Activated T-cell treated with anti-CD3 and anti-CD28 coated beads for 48 hours (primary cell): ENCODE measurements around the gene RAB44.
A peak's percentile ranks its signal among the peaks of the same experiment; 100 is the strongest.

Source experiments
- DNase-seq: peaks from one replicate; pipeline ENCODE4 v3.0.0-alpha.2; 2020; ENCODE audit warnings: low read depth

Gene RAB44

DNA sequence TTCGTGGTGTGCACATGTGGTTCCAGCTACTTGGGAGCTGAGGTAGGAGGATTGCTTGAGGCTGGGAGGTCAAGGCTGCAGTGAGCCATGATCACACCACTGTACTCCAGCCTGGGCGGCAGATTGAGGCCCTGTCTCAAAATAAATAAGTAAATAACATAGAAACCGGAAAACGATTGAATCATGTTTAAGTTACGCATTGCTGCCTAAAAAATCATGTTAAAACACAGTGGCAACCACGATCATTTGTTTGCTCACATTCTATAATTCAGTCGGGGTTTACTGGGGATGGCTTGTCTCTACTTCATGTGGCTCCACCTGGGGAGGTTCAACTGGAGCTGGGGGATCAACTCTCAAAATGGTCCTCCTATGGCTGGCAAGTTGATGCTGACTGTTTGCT, 27.4 kb upstream of the RAB44 start:
- no peak for DNase-seq

DNA sequence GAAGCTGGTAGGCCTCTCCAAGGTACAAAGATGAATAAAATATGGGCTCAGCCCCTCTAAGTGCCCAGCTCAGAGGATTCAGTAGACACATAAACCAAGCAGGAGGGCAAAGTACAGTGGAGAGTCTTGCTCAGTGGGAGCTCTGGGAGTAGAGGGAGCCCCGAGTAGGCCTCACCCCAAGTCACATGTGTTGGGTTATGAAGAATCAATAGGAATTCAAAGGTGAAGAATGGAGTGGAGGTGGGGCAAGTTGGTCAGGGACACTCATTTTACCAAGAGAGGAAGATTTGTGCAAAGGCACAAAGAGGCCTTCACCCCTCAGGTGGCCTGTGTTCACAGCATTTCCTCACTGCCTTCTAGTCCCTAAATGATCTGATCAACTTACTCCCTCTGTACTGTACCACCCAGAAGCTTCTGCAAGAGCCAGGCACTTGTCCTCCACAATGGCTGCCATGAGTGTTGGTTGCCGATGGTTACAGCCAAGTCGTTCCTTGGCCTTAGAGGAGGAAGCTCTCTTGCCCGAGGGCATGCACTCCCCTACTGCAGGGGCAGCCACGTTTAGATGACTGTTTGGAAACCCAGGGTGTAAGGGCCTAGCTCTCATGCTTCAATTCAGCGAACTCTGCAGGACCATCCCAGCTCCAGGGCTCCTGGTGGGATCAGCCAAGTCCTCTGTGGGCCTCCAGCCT, 25.8 kb upstream of the RAB44 start:
- no peak for DNase-seq

GRCh38 chr6:36673882-36674281, 23.7 kb upstream of the RAB44 start:
- DNase-seq: no peak

- no peak for DNase-seq
Observed at GRCh38 chr6:36674942-36675341, 22.7 kb upstream of the RAB44 start.

GRCh38 chr6:36676141-36677058, 21.2 kb upstream of the RAB44 start:
- DNase-seq: no peak

DNA sequence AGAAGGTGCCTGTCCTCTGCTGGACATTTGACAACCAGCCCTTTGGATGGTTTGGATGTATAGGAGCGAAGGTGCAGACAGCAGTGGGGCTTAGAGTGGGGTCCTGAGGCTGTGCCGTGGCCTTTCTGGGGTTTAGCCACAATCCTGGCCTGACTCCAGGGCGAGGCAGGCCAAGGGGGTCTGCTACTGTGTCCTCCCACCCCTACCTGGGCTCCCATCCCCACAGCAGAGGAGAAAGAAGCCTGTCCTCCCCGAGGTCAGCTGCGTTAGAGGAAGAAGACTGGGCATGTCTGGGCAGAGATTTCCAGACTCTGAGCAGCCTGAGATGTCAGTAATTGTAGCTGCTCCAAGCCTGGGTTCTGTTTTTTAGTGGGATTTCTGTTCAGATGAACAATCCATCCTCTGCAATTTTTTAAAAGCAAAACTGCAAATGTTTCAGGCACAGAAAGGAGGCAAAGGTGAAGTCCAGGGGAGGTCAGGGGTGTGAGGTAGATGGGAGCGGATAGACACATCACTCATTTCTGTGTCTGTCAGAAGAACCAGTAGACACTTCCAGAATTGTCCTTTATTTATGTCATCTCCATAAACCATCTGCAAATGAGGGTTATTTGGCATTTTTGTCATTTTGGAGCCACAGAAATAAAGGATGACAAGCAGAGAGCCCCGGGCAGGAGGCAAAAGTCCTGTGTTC, 20.4 kb upstream of the RAB44 start:
- no peak for DNase-seq

DNA sequence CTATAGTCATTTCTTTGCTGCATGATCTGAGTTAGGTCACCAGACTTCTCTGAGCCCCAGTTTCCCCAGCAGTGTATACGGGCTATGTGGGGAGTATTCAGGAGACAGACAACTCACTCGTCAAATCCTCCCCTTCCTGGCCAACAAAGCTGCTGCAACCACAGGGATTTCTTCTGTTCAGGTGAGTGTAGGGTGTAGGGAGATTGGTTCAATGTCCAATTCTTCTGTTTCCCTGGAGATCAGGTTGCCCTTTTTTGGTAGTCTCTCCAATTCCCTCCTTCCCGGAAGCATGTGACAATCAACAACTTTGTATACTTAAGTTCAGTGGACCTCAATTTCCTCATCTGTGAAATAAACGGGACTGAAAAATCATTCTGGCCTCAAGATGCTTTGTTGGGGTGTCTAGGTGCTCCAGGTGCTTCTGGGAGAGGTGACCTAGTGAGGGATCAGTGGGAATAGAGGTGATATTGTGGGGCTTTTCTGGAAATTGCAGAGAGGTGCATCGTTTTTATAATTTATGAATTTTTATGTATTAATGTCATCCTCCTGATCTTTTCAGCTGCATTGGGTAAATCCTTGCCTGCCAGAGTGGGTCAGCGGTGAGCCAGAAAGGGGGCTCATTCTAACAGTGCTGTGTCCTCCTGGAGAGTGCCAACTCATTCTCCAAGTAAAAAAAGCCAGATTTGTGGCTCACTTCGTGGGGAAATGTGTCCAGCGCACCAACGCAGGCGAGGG, 19.7 kb upstream of the RAB44 start:
- no peak for DNase-seq

GRCh38 chr6:36678488-36679042, 19.1 kb upstream of the RAB44 start, which contains the start of gene CDKN1A:
CDKN1A (plus strand) TSS chr6:36678714; CDS start chr6:36684102, 5,388 bp downstream.
- DNase-seq: peak; percentile 76

GRCh38 chr6:36679043-36679833, 18.4 kb upstream of the RAB44 start:
- DNase-seq: no peak

GRCh38 chr6:36682328-36683144, 15.1 kb upstream of the RAB44 start:
- peak; percentile 51 for DNase-seq

DNA sequence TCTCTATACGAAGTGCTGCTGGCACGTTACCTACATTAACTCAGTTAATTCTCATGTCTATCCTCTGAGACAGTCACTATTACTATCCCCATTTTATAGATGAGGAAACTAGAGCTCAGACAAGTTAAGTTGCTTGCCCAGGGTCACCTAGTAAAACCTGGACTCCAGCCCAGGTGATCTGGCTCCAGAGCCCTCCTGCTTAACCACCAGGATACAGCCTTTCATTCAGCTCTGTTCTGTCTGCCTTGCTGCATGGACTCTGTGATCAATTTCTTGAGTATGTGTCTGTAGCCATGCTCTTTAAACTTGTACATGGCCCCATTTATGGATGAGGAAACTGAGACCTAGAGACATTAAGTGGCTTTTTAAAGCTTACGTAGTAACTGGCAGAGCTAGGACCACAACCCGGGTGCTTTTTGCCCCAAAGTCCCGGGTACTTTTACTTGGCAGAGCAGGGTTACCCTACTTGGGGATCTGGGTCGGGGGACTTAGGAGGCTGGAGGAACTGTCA, 14.4 kb upstream of the RAB44 start:
- no peak for DNase-seq

DNA sequence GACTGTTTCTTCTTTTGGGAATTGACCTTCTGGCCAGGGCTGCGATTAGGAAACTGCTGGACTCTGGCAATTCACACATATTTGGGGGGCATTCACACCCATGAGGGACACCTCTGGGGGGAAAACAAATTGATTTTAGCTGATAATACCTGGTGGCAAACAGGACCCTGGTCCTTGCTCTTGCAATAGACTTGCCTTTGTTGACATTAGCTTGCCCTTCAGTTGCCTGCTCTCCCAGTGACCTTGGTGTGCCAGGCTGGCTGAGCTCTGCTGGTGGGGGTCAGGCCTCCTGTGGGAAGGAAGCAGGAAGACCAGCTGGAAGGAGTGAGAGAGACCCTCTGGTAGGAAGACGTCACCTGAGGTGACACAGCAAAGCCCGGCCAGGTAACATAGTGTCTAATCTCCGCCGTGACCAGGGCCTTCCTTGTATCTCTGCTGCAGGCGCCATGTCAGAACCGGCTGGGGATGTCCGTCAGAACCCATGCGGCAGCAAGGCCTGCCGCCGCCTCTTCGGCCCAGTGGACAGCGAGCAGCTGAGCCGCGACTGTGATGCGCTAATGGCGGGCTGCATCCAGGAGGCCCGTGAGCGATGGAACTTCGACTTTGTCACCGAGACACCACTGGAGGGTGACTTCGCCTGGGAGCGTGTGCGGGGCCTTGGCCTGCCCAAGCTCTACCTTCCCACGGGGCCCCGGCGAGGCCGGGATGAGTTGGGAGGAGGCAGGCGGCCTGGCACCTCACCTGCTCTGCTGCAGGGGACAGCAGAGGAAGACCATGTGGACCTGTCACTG, 13.8 kb upstream of the RAB44 start:
- no peak for DNase-seq

DNA sequence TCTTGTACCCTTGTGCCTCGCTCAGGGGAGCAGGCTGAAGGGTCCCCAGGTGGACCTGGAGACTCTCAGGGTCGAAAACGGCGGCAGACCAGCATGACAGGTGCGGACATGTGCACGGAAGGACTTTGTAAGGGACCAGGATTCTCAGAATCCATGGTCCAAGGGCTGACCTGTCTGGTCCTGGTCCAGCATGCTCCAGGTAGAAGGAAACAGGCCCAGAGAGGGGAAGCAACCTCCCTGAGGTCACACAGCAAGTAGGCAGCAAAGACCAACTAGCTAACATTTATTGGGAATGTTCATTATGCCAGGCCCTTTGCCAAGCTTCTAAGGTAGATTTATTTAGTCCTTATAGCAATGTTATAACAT, 13.2 kb upstream of the RAB44 start:
- DNase-seq: no peak

DNA sequence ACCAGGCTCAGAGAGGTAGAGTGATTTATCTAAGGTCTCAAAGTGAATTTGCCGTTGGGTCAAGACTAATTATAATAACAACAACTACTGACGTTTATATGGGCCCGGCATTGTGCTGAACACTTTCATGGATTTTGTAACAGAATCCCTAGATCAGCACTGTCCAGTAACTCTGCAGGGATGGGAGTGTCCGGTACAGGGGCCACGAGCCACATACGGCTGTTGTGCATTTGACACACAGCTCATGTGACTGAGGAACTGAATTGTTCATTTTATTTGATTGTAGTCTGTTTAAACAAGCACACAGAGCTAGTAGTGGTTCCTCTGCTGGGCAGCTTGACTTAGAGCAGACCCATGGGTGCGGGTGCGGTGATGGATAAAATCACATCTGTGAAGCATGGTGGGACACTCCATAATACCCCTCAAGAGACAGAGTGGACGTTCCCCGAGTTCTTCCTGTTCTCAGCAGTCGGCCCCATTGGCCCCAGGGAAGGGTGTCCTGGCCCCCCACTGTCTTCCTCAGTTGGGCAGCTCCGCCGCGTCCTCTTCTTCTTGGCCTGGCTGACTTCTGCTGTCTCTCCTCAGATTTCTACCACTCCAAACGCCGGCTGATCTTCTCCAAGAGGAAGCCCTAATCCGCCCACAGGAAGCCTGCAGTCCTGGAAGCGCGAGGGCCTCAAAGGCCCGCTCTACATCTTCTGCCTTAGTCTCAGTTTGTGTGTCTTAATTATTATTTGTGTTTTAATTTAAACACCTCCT, 12.3 kb upstream of the RAB44 start:
- no peak for DNase-seq

DNA sequence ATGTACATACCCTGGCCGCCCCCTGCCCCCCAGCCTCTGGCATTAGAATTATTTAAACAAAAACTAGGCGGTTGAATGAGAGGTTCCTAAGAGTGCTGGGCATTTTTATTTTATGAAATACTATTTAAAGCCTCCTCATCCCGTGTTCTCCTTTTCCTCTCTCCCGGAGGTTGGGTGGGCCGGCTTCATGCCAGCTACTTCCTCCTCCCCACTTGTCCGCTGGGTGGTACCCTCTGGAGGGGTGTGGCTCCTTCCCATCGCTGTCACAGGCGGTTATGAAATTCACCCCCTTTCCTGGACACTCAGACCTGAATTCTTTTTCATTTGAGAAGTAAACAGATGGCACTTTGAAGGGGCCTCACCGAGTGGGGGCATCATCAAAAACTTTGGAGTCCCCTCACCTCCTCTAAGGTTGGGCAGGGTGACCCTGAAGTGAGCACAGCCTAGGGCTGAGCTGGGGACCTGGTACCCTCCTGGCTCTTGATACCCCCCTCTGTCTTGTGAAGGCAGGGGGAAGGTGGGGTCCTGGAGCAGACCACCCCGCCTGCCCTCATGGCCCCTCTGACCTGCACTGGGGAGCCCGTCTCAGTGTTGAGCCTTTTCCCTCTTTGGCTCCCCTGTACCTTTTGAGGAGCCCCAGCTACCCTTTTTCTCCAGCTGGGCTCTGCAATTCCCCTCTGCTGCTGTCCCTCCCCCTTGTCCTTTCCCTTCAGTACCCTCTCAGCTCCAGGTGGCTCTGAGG, 11.5 kb upstream of the RAB44 start:
- DNase-seq: no peak

DNA sequence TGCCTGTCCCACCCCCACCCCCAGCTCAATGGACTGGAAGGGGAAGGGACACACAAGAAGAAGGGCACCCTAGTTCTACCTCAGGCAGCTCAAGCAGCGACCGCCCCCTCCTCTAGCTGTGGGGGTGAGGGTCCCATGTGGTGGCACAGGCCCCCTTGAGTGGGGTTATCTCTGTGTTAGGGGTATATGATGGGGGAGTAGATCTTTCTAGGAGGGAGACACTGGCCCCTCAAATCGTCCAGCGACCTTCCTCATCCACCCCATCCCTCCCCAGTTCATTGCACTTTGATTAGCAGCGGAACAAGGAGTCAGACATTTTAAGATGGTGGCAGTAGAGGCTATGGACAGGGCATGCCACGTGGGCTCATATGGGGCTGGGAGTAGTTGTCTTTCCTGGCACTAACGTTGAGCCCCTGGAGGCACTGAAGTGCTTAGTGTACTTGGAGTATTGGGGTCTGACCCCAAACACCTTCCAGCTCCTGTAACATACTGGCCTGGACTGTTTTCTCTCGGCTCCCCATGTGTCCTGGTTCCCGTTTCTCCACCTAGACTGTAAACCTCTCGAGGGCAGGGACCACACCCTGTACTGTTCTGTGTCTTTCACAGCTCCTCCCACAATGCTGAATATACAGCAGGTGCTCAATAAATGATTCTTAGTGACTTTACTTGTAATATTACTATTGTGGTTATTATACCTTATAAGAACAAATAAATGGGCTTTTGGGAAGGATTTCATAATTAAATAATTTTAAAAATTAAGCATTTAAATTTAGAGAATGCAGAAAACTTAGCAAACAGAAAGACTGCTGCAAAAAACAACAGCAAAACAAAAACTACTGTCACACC, 10.7 kb upstream of the RAB44 start:
- no peak for DNase-seq
